GM23338 (cell line): ENCODE results near the gene SPINK6.

Experiments
- CREB1 ChIP-seq: fragments of 250-450 bp; sonication (Bioruptor Pico); IDR thresholded peaks from 2 replicates; pipeline ENCODE4 v1.5.0; 2020; ENCODE audit warnings: low read depth, mild to moderate bottlenecking, moderate library complexity
- EZH2 ChIP-seq: fragments of 200-600 bp; sonication (generic); IDR thresholded peaks from one replicate; pipeline ENCODE4 v1.8.0; 2017; ENCODE audit warnings: antibody characterized with exemption, mild to moderate bottlenecking, low read depth; ENCODE audit not compliant: unreplicated experiment
- EZH2phosphoT487 ChIP-seq: fragments of 200-600 bp; sonication (generic); IDR thresholded peaks from one replicate; pipeline ENCODE4 v1.8.1; 2018; ENCODE audit warnings: antibody characterized with exemption; ENCODE audit not compliant: unreplicated experiment
- JUNB ChIP-seq: IDR thresholded peaks from one replicate; pipeline ENCODE4 v1.6.1; 2016; ENCODE audit warnings: antibody characterized with exemption; ENCODE audit not compliant: unreplicated experiment
- POLR2AphosphoS5 ChIP-seq: IDR thresholded peaks from 2 replicates; pipeline ENCODE4 v1.6.1; 2016; ENCODE audit warnings: antibody characterized with exemption, low read depth
- STAT1 ChIP-seq: IDR thresholded peaks from one replicate; pipeline ENCODE4 v1.6.1; 2016; ENCODE audit warnings: antibody characterized with exemption; ENCODE audit not compliant: unreplicated experiment
- ZNF331 ChIP-seq: fragments of 250-450 bp; sonication (Bioruptor Pico); IDR thresholded peaks from 2 replicates; pipeline ENCODE4 v1.5.0; 2020; ENCODE audit warnings: low read depth, mild to moderate bottlenecking, moderate library complexity
- TF ChIP-seq, protein P1 (sequence below), 2 experiments: fragments of 200-600 bp in 1 of 2; sonication (generic) in 1 of 2; conservative IDR thresholded peaks; 2 replicates each; pipeline versions ENCODE4 v1.5.1 to v1.6.1; 2016 to 2017; ENCODE audit warnings: antibody characterized with exemption in 2 of 2, low read depth in 2 of 2, mild to moderate bottlenecking in 2 of 2, moderate library complexity in 1 of 2
- TF ChIP-seq, protein P2 (sequence below): fragments of 250-450 bp; sonication (Bioruptor Pico); IDR thresholded peaks from 2 replicates; pipeline ENCODE4 v1.5.0; 2020; ENCODE audit warnings: mild to moderate bottlenecking, moderate library complexity
- TF ChIP-seq, protein P3 (sequence below): IDR thresholded peaks from one replicate; pipeline ENCODE4 v1.6.1; 2018; ENCODE audit warnings: antibody characterized with exemption; ENCODE audit not compliant: unreplicated experiment

DNA sequence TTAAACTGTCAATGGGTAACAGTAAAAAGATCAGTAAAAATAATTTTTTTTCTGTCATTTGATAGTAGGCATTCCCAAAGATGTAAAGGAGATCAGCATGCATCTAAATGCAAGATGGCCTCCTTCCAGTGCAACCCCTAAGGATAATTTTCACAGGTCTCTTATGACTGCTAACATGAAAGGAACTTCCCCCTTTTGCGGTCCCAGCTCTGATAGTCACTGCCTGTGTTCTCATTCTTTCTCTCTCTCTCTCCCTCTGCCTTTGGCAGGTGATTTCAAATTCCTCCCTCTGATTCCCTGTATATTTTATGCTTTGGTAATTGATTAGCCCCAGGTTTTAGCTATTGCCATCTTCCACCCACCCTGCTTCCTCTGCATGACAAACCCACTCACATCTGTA is 25.6 kb upstream of the SPINK6 start:
- TF ChIP-seq, protein P1, sequence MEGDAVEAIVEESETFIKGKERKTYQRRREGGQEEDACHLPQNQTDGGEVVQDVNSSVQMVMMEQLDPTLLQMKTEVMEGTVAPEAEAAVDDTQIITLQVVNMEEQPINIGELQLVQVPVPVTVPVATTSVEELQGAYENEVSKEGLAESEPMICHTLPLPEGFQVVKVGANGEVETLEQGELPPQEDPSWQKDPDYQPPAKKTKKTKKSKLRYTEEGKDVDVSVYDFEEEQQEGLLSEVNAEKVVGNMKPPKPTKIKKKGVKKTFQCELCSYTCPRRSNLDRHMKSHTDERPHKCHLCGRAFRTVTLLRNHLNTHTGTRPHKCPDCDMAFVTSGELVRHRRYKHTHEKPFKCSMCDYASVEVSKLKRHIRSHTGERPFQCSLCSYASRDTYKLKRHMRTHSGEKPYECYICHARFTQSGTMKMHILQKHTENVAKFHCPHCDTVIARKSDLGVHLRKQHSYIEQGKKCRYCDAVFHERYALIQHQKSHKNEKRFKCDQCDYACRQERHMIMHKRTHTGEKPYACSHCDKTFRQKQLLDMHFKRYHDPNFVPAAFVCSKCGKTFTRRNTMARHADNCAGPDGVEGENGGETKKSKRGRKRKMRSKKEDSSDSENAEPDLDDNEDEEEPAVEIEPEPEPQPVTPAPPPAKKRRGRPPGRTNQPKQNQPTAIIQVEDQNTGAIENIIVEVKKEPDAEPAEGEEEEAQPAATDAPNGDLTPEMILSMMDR (conservative IDR thresholded peaks at IDR 0.05; ENCODE audit: low read depth in 2 of 2), result no peak
- TF ChIP-seq ZNF331 (CRISPR knock-in tag) (no peak), JUNB (no peak), STAT1 (no peak), EZH2 (no peak), POLR2AphosphoS5 (no peak), CREB1 (no peak), EZH2phosphoT487 (no peak)
- TF ChIP-seq, protein P2, sequence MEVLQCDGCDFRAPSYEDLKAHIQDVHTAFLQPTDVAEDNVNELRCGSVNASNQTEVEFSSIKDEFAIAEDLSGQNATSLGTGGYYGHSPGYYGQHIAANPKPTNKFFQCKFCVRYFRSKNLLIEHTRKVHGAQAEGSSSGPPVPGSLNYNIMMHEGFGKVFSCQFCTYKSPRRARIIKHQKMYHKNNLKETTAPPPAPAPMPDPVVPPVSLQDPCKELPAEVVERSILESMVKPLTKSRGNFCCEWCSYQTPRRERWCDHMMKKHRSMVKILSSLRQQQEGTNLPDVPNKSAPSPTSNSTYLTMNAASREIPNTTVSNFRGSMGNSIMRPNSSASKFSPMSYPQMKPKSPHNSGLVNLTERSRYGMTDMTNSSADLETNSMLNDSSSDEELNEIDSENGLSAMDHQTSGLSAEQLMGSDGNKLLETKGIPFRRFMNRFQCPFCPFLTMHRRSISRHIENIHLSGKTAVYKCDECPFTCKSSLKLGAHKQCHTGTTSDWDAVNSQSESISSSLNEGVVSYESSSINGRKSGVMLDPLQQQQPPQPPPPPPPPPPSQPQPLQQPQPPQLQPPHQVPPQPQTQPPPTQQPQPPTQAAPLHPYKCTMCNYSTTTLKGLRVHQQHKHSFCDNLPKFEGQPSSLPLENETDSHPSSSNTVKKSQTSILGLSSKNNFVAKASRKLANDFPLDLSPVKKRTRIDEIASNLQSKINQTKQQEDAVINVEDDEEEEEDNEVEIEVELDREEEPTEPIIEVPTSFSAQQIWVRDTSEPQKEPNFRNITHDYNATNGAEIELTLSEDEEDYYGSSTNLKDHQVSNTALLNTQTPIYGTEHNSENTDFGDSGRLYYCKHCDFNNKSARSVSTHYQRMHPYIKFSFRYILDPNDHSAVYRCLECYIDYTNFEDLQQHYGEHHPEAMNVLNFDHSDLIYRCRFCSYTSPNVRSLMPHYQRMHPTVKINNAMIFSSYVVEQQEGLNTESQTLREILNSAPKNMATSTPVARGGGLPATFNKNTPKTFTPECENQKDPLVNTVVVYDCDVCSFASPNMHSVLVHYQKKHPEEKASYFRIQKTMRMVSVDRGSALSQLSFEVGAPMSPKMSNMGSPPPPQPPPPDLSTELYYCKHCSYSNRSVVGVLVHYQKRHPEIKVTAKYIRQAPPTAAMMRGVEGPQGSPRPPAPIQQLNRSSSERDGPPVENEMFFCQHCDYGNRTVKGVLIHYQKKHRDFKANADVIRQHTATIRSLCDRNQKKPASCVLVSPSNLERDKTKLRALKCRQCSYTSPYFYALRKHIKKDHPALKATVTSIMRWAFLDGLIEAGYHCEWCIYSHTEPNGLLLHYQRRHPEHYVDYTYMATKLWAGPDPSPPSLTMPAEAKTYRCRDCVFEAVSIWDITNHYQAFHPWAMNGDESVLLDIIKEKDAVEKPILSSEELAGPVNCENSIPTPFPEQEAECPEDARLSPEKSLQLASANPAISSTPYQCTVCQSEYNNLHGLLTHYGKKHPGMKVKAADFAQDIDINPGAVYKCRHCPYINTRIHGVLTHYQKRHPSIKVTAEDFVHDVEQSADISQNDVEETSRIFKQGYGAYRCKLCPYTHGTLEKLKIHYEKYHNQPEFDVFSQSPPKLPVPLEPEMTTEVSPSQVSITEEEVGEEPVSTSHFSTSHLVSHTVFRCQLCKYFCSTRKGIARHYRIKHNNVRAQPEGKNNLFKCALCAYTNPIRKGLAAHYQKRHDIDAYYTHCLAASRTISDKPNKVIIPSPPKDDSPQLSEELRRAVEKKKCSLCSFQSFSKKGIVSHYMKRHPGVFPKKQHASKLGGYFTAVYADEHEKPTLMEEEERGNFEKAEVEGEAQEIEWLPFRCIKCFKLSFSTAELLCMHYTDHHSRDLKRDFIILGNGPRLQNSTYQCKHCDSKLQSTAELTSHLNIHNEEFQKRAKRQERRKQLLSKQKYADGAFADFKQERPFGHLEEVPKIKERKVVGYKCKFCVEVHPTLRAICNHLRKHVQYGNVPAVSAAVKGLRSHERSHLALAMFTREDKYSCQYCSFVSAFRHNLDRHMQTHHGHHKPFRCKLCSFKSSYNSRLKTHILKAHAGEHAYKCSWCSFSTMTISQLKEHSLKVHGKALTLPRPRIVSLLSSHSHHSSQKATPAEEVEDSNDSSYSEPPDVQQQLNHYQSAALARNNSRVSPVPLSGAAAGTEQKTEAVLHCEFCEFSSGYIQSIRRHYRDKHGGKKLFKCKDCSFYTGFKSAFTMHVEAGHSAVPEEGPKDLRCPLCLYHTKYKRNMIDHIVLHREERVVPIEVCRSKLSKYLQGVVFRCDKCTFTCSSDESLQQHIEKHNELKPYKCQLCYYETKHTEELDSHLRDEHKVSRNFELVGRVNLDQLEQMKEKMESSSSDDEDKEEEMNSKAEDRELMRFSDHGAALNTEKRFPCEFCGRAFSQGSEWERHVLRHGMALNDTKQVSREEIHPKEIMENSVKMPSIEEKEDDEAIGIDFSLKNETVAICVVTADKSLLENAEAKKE, result no peak
- TF ChIP-seq, protein P3, sequence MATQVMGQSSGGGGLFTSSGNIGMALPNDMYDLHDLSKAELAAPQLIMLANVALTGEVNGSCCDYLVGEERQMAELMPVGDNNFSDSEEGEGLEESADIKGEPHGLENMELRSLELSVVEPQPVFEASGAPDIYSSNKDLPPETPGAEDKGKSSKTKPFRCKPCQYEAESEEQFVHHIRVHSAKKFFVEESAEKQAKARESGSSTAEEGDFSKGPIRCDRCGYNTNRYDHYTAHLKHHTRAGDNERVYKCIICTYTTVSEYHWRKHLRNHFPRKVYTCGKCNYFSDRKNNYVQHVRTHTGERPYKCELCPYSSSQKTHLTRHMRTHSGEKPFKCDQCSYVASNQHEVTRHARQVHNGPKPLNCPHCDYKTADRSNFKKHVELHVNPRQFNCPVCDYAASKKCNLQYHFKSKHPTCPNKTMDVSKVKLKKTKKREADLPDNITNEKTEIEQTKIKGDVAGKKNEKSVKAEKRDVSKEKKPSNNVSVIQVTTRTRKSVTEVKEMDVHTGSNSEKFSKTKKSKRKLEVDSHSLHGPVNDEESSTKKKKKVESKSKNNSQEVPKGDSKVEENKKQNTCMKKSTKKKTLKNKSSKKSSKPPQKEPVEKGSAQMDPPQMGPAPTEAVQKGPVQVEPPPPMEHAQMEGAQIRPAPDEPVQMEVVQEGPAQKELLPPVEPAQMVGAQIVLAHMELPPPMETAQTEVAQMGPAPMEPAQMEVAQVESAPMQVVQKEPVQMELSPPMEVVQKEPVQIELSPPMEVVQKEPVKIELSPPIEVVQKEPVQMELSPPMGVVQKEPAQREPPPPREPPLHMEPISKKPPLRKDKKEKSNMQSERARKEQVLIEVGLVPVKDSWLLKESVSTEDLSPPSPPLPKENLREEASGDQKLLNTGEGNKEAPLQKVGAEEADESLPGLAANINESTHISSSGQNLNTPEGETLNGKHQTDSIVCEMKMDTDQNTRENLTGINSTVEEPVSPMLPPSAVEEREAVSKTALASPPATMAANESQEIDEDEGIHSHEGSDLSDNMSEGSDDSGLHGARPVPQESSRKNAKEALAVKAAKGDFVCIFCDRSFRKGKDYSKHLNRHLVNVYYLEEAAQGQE, result no peak
